Neural cell (in vitro differentiated cells): Measurements from ENCODE around the gene NF1.

Experiments
- EP300 ChIP-seq: fragments of 450-650 bp; conservative IDR thresholded peaks from 2 replicates; pipeline ENCODE4 v1.6.1; 2014; ENCODE audit warnings: antibody characterized with exemption, mild to moderate bottlenecking, moderate library complexity; ENCODE audit not compliant: poor library complexity, severe bottlenecking
- EZH2 ChIP-seq: fragments of 200-600, 300-800 bp; shearing (Covaris generic), sonication (generic); IDR thresholded peaks from 2 replicates; pipeline ENCODE4 v1.6.1; 2014; ENCODE audit warnings: antibody characterized with exemption, low read length, borderline replicate concordance, mild to moderate bottlenecking; ENCODE audit not compliant: insufficient read depth, poor library complexity, severe bottlenecking
- MXI1 ChIP-seq: fragments of 450-650 bp; conservative IDR thresholded peaks from 2 replicates; pipeline ENCODE4 v1.6.1; 2014; ENCODE audit warnings: antibody characterized with exemption, mild to moderate bottlenecking; ENCODE audit not compliant: poor library complexity, severe bottlenecking
- POLR2AphosphoS5 ChIP-seq: IDR thresholded peaks from 2 replicates; pipeline ENCODE4 v1.6.1; 2012
- RAD21 ChIP-seq: fragments of 450-650 bp; conservative IDR thresholded peaks from 2 replicates; pipeline ENCODE4 v1.6.1; 2014; ENCODE audit warnings: antibody characterized with exemption, mild to moderate bottlenecking, moderate library complexity
- SMC3 ChIP-seq: fragments of 450-650 bp; conservative IDR thresholded peaks from 2 replicates; pipeline ENCODE4 v1.6.1; 2014; ENCODE audit warnings: antibody characterized with exemption, mild to moderate bottlenecking, moderate library complexity; ENCODE audit not compliant: poor library complexity
- TAF1 ChIP-seq: IDR thresholded peaks from 2 replicates; pipeline ENCODE4 v1.6.1; 2012; ENCODE audit warnings: low read depth
- TF ChIP-seq, protein P1 (sequence below): fragments of 450-650 bp; IDR thresholded peaks from 2 replicates; pipeline ENCODE4 v1.5.1; 2014; ENCODE audit warnings: antibody characterized with exemption, mild to moderate bottlenecking, moderate library complexity; ENCODE audit not compliant: poor library complexity, severe bottlenecking
- TF ChIP-seq, protein P2 (sequence below): IDR thresholded peaks from 2 replicates; pipeline ENCODE4 v1.6.1; 2012; ENCODE audit warnings: borderline replicate concordance

DNA sequence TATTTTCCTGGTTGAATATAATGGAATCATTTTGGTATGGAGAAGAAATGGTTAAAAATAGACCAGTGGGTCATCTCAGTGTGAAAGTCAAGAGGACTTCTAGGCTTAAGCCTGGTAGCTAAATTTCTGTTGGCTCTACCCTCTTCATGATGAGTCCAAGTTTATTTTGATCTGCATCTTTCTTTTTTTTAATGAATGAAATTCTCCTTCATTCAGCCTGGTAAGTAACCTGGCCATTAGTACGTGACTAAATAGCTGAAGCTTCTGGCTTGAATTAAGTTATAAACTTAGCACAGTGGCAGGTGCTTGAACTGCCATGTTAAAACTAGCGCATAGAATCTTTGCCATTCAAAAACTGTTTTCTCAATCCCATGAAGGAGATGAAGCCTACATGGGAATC, 28.0 kb downstream of the NF1 start:
- TF ChIP-seq, protein P1, sequence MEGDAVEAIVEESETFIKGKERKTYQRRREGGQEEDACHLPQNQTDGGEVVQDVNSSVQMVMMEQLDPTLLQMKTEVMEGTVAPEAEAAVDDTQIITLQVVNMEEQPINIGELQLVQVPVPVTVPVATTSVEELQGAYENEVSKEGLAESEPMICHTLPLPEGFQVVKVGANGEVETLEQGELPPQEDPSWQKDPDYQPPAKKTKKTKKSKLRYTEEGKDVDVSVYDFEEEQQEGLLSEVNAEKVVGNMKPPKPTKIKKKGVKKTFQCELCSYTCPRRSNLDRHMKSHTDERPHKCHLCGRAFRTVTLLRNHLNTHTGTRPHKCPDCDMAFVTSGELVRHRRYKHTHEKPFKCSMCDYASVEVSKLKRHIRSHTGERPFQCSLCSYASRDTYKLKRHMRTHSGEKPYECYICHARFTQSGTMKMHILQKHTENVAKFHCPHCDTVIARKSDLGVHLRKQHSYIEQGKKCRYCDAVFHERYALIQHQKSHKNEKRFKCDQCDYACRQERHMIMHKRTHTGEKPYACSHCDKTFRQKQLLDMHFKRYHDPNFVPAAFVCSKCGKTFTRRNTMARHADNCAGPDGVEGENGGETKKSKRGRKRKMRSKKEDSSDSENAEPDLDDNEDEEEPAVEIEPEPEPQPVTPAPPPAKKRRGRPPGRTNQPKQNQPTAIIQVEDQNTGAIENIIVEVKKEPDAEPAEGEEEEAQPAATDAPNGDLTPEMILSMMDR = no peak
- no peak for TF ChIP-seq RAD21
- TF ChIP-seq POLR2AphosphoS5 = no peak
- TF ChIP-seq EZH2 = no peak
- TF ChIP-seq EP300 = no peak
- TF ChIP-seq SMC3 = no peak
- TF ChIP-seq TAF1 = no peak
- TF ChIP-seq, protein P2, sequence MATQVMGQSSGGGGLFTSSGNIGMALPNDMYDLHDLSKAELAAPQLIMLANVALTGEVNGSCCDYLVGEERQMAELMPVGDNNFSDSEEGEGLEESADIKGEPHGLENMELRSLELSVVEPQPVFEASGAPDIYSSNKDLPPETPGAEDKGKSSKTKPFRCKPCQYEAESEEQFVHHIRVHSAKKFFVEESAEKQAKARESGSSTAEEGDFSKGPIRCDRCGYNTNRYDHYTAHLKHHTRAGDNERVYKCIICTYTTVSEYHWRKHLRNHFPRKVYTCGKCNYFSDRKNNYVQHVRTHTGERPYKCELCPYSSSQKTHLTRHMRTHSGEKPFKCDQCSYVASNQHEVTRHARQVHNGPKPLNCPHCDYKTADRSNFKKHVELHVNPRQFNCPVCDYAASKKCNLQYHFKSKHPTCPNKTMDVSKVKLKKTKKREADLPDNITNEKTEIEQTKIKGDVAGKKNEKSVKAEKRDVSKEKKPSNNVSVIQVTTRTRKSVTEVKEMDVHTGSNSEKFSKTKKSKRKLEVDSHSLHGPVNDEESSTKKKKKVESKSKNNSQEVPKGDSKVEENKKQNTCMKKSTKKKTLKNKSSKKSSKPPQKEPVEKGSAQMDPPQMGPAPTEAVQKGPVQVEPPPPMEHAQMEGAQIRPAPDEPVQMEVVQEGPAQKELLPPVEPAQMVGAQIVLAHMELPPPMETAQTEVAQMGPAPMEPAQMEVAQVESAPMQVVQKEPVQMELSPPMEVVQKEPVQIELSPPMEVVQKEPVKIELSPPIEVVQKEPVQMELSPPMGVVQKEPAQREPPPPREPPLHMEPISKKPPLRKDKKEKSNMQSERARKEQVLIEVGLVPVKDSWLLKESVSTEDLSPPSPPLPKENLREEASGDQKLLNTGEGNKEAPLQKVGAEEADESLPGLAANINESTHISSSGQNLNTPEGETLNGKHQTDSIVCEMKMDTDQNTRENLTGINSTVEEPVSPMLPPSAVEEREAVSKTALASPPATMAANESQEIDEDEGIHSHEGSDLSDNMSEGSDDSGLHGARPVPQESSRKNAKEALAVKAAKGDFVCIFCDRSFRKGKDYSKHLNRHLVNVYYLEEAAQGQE = no peak
- TF ChIP-seq MXI1 = no peak
